ENCODE data around the gene CD8B. TPM values are rescaled to one million over a fixed set of nuclear protein-coding genes. Genes with fewer than 3 reads are reported as not detected.

The CD8B gene
- total RNA-seq, 2 experiments from 2014 or later = 0.75 to 1.1 TPM

DNA sequence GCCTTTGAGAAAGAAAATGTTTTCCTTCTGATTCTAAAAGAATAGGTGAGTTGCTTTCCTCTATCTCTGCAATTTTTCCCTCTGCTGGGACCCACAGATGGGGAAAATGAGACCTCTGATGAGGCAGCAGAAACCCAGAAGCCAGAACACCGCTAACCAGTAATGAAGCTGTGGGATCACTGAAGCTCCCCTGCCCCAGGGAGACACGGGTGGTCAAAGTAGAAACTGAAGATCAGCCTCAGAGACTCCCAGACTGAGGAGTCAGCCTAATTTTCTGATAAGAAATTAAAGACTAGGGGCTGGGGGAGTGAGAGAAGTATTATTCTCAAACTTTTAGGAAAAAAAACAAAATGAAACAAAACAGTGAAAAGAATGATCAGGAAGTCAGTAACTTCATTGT is 30.1 kb downstream of the CD8B start:
- Mint-ChIP-seq H3K4me3 (no peak overlapping the region), H3K27me3 (peaks cover 6% of the 10 kb centered on the region), H3K9me3 (no peaks in the 10 kb centered on the region), H3K27ac (no peak overlapping the region), H3K4me1 (ENCODE audit: low read depth) (peaks cover 2% of the 10 kb centered on the region), H3K36me3 (ENCODE audit: low read depth) (no peaks in the 10 kb centered on the region)
- no peak overlapping the region for H3K27ac ChIP-seq (ENCODE audit: low read depth in 1 of 2, low read length in 2 of 2)
- H3K9me3 ChIP-seq (ENCODE audit: control insufficient read depth in 1 of 2, insufficient read depth in 1 of 2, low read length in 2 of 2) = no peaks in the 10 kb centered on the region
- no peaks in the 10 kb centered on the region for H3K4me1 ChIP-seq (ENCODE audit: insufficient read depth, low read length)
- H3K36me3 ChIP-seq (ENCODE audit: insufficient read depth, low read length) = no peaks in the 10 kb centered on the region
- no peak for ATAC-seq (ENCODE audit: poor library complexity)
- POLR2A ChIA-PET = no interaction called here
- TF ChIP-seq, protein P1, sequence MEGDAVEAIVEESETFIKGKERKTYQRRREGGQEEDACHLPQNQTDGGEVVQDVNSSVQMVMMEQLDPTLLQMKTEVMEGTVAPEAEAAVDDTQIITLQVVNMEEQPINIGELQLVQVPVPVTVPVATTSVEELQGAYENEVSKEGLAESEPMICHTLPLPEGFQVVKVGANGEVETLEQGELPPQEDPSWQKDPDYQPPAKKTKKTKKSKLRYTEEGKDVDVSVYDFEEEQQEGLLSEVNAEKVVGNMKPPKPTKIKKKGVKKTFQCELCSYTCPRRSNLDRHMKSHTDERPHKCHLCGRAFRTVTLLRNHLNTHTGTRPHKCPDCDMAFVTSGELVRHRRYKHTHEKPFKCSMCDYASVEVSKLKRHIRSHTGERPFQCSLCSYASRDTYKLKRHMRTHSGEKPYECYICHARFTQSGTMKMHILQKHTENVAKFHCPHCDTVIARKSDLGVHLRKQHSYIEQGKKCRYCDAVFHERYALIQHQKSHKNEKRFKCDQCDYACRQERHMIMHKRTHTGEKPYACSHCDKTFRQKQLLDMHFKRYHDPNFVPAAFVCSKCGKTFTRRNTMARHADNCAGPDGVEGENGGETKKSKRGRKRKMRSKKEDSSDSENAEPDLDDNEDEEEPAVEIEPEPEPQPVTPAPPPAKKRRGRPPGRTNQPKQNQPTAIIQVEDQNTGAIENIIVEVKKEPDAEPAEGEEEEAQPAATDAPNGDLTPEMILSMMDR (IDR thresholded peaks at IDR 0.05) = no peak
- no peak for DNase-seq
- CTCF ChIA-PET = no interaction called here
- intact Hi-C loops (cut with DNase I, micrococcal nuclease) = no loop called here
- no peak overlapping the region for H3K4me3 ChIP-seq (ENCODE audit: low read length)
- H3K27me3 ChIP-seq (ENCODE audit: control insufficient read depth in 1 of 2, insufficient read depth in 2 of 2, low read length in 2 of 2) = peaks cover 0 to 5% of the 10 kb centered on the region in 2 experiments

DNA sequence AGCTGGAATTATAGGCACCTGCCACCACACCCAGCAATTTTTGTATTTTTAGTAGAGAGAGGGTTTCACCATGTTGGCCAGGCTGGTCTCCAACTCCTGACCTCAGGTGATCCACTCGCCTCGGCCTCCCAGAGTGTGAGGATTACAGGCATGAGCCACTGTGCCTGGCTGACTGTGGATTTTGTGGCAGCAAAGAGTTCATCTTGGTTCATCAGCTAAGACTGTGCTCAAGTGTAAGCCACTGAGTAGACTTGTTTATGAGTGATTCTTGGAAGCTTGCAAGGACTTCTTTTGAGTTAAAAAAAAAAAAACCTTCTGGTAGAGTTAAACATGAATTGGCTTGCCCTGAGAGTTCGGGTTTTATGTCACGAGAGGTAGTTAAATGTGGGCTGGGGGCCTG is 34.7 kb downstream of the CD8B start:
- no peak for DNase-seq
- intact Hi-C loops (cut with DNase I, micrococcal nuclease) = no loop called here
- Histone ChIP-seq H3K4me3 (ENCODE audit: low read length) (no peak overlapping the region), H3K36me3 (ENCODE audit: insufficient read depth, low read length) (no peaks in the 10 kb centered on the region), H3K27ac (ENCODE audit: low read depth in 1 of 2, low read length in 2 of 2) (no peak overlapping the region), H3K4me1 (ENCODE audit: insufficient read depth, low read length) (peaks cover 12% of the 10 kb centered on the region), H3K9me3 (ENCODE audit: control insufficient read depth in 1 of 2, insufficient read depth in 1 of 2, low read length in 2 of 2) (peaks cover 0 to 6% of the 10 kb centered on the region in 2 experiments), H3K27me3 (ENCODE audit: control insufficient read depth in 1 of 2, insufficient read depth in 2 of 2, low read length in 2 of 2) (peaks cover 6 to 8% of the 10 kb centered on the region in 2 experiments)
- Mint-ChIP-seq H3K4me1 (ENCODE audit: low read depth) (peaks cover 22% of the 10 kb centered on the region), H3K4me3 (no peak overlapping the region), H3K9me3 (peaks cover 2% of the 10 kb centered on the region), H3K36me3 (ENCODE audit: low read depth) (no peaks in the 10 kb centered on the region), H3K27ac (peak overlapping the region; percentile 76), H3K27me3 (peaks cover 5% of the 10 kb centered on the region)
- no peak for ATAC-seq (ENCODE audit: poor library complexity)
- ChIA-PET CTCF (no interaction called here), POLR2A (no interaction called here)
- TF ChIP-seq, protein P1 (IDR thresholded peaks at IDR 0.05) = no peak

DNA sequence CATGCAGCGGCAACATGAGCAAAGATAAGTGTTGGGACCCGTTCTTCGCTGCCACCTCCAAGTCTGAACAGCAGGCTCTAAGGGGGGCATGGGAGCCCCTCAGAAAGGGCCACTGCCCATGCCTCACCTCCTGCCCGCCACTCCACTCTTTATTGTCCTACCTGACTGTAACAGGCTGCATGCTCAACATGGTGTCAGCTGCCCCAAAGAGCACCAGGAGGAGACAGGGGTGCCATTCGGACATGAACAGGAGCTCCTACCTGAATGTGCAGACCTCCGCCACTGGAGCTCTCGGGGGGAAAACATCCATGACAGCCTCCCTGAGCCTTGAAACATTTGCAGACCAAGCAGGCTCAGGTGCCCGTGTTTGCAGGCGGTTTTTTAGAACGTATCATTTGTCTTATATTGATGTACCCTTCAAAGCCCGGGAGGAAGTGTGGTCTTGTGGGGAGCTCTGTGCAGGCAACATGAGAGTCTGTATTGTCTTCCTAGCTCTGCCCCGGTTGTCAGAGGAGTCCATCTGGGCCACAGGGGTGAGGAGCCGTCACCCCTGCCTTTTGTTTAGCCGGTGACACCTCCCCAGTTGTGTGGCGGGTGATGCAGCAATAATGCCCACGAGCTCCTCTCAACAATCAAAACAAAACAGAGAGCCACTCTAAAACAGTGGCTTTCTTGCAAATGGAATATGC is 35.8 kb downstream of the CD8B start:
- H3K4me1 Mint-ChIP-seq (ENCODE audit: low read depth) = peaks cover 22% of the 10 kb centered on the region
- DNase-seq (peak in 6 of 14 experiments; percentile 23 to 87 (median 30)), ATAC-seq (ENCODE audit: poor library complexity) (peak; percentile 85)
- H3K4me3 Mint-ChIP-seq = peak overlapping the region; percentile 72
- H3K9me3 Mint-ChIP-seq = peaks cover 2% of the 10 kb centered on the region
- H3K9me3 ChIP-seq (ENCODE audit: control insufficient read depth in 1 of 2, insufficient read depth in 1 of 2, low read length in 2 of 2) = peaks cover 0 to 11% of the 10 kb centered on the region in 2 experiments
- intact Hi-C loops (cut with DNase I, micrococcal nuclease) = no loop called here
- CTCF ChIA-PET = no interaction called here
- H3K27ac ChIP-seq (ENCODE audit: low read depth in 1 of 2, low read length in 2 of 2) = no peak overlapping the region
- H3K36me3 Mint-ChIP-seq (ENCODE audit: low read depth) = no peaks in the 10 kb centered on the region
- peaks cover 6 to 8% of the 10 kb centered on the region in 2 experiments for H3K27me3 ChIP-seq (ENCODE audit: control insufficient read depth in 1 of 2, insufficient read depth in 2 of 2, low read length in 2 of 2)
- H3K4me1 ChIP-seq (ENCODE audit: insufficient read depth, low read length) = peaks cover 12% of the 10 kb centered on the region
- TF ChIP-seq, protein P1 (IDR thresholded peaks at IDR 0.05) = no peak
- POLR2A ChIA-PET = interaction anchor here (0.7 to 1.7 kb wide), 4 partner anchors 11 to 385 kb away, joined by 3 to 6 read pairs (median 3); partner anchors contain the start of gene KDM3A
- peak overlapping the region; percentile 76 for H3K27ac Mint-ChIP-seq
- peaks cover 8% of the 10 kb centered on the region for H3K27me3 Mint-ChIP-seq
- peak overlapping the region; percentile 42 for H3K4me3 ChIP-seq (ENCODE audit: low read length)
- no peaks in the 10 kb centered on the region for H3K36me3 ChIP-seq (ENCODE audit: insufficient read depth, low read length)
